Neural cell (in vitro differentiated cells): ENCODE data around the gene SLF2.

ENCODE experiments used
- CTCF ChIP-seq: fragments of 450-650 bp; IDR thresholded peaks from 2 replicates; pipeline ENCODE4 v1.5.1; 2014; ENCODE audit warnings: antibody characterized with exemption, mild to moderate bottlenecking, moderate library complexity; ENCODE audit not compliant: poor library complexity, severe bottlenecking
- EP300 ChIP-seq: fragments of 450-650 bp; conservative IDR thresholded peaks from 2 replicates; pipeline ENCODE4 v1.6.1; 2014; ENCODE audit warnings: antibody characterized with exemption, mild to moderate bottlenecking, moderate library complexity; ENCODE audit not compliant: poor library complexity, severe bottlenecking
- EZH2 ChIP-seq: fragments of 200-600, 300-800 bp; shearing (Covaris generic), sonication (generic); IDR thresholded peaks from 2 replicates; pipeline ENCODE4 v1.6.1; 2014; ENCODE audit warnings: antibody characterized with exemption, low read length, borderline replicate concordance, mild to moderate bottlenecking; ENCODE audit not compliant: insufficient read depth, poor library complexity, severe bottlenecking
- MXI1 ChIP-seq: fragments of 450-650 bp; conservative IDR thresholded peaks from 2 replicates; pipeline ENCODE4 v1.6.1; 2014; ENCODE audit warnings: antibody characterized with exemption, mild to moderate bottlenecking; ENCODE audit not compliant: poor library complexity, severe bottlenecking
- POLR2AphosphoS5 ChIP-seq: IDR thresholded peaks from 2 replicates; pipeline ENCODE4 v1.6.1; 2012
- RAD21 ChIP-seq: fragments of 450-650 bp; conservative IDR thresholded peaks from 2 replicates; pipeline ENCODE4 v1.6.1; 2014; ENCODE audit warnings: antibody characterized with exemption, mild to moderate bottlenecking, moderate library complexity
- REST ChIP-seq: IDR thresholded peaks from 2 replicates; pipeline ENCODE4 v1.6.1; 2012; ENCODE audit warnings: borderline replicate concordance
- SMC3 ChIP-seq: fragments of 450-650 bp; conservative IDR thresholded peaks from 2 replicates; pipeline ENCODE4 v1.6.1; 2014; ENCODE audit warnings: antibody characterized with exemption, mild to moderate bottlenecking, moderate library complexity; ENCODE audit not compliant: poor library complexity
- TAF1 ChIP-seq: IDR thresholded peaks from 2 replicates; pipeline ENCODE4 v1.6.1; 2012; ENCODE audit warnings: low read depth

- TF ChIP-seq REST (peak; percentile 51), RAD21 (no peak), EZH2 (no peak), CTCF (no peak), EP300 (no peak), POLR2AphosphoS5 (no peak), TAF1 (no peak), SMC3 (no peak), MXI1 (no peak)
Measured at GRCh38 chr10:101000127-101000914, 87.6 kb downstream of the SLF2 start.
